Stimulated activated naive CD4-positive, alpha-beta T cell treated with Interleukin-2 at 50 U/mL for 16 hours (primary cell): ENCODE results near the gene LSMEM2.
"Not testable (repeated sequence)": the region's sequence is repeated elsewhere in the genome, so short reads cannot be mapped to it uniquely, and the experiment has no call there.

ENCODE experiments used
- DNase-seq: peaks from one replicate; lab custom pipeline; 2025; lab: John Stamatoyannopoulos, UW

LSMEM2 gene

GRCh38 chr3:50264964-50265485, 13.9 kb upstream of the LSMEM2 start:
- no peak for DNase-seq

GRCh38 chr3:50265571-50265970, 13.3 kb upstream of the LSMEM2 start:
- no peak for DNase-seq

GRCh38 chr3:50266017-50266416, 12.9 kb upstream of the LSMEM2 start:
- DNase-seq = no peak

GRCh38 chr3:50266836-50267235, 12.1 kb upstream of the LSMEM2 start:
- no peak for DNase-seq

GRCh38 chr3:50267280-50267913, 11.5 kb upstream of the LSMEM2 start:
- no peak for DNase-seq

- no peak for DNase-seq
These were observed 10.6 kb upstream of the LSMEM2 start for GRCh38 chr3:50268276-50268675.

GRCh38 chr3:50268703-50269451, 10.0 kb upstream of the LSMEM2 start, which contains the start of gene SEMA3B:
Gene SEMA3B (plus strand): TSS chr3:50269147. CDS start chr3:50269241, 94 bp downstream.
- no peak for DNase-seq

- no peak for DNase-seq
These were observed 9.4 kb upstream of the LSMEM2 start for GRCh38 chr3:50269460-50269859.

GRCh38 chr3:50269977-50270413, 8.9 kb upstream of the LSMEM2 start:
- DNase-seq = no peak

- DNase-seq = no peak
These were observed 8.3 kb upstream of the LSMEM2 start for GRCh38 chr3:50270422-50271224.

GRCh38 chr3:50271314-50271936, 7.5 kb upstream of the LSMEM2 start:
- no peak for DNase-seq

GRCh38 chr3:50272538-50272910, 6.4 kb upstream of the LSMEM2 start:
- DNase-seq = not testable (repeated sequence)

- DNase-seq = peak; percentile 83
These were observed 5.8 kb upstream of the LSMEM2 start for GRCh38 chr3:50272911-50273688.

GRCh38 chr3:50273689-50274065, 5.2 kb upstream of the LSMEM2 start:
- no peak for DNase-seq

GRCh38 chr3:50274371-50275104, 4.3 kb upstream of the LSMEM2 start:
- DNase-seq = peak; percentile 66

- DNase-seq = no peak
These were observed 3.5 kb upstream of the LSMEM2 start for GRCh38 chr3:50275141-50275995.

- peak; percentile 25 for DNase-seq
These were observed 2.7 kb upstream of the LSMEM2 start for GRCh38 chr3:50275996-50276761.

- DNase-seq = no peak
These were observed 2.2 kb upstream of the LSMEM2 start for GRCh38 chr3:50276762-50277101.
